ENCODE results near the gene ZMYND15.
A peak's percentile ranks its signal among the peaks of the same experiment; 100 is the strongest.

Gene ZMYND15

GRCh38 chr17:4743898-4744297 is 4.3 kb downstream of the ZMYND15 start:
- DNase-seq, result no peak

GRCh38 chr17:4744999-4745969 is 5.7 kb downstream of the ZMYND15 start:
- no peak for DNase-seq

- peak; percentile 47 for DNase-seq
Observed at GRCh38 chr17:4747847-4748246, 8.2 kb downstream of the ZMYND15 start.

- DNase-seq, result no peak
Observed at GRCh38 chr17:4748686-4749085, 9.1 kb downstream of the ZMYND15 start.

- DNase-seq, result no peak
Observed at GRCh38 chr17:4750606-4751005, 11.0 kb downstream of the ZMYND15 start.

- DNase-seq, result no peak
Observed at GRCh38 chr17:4751932-4752331, 12.3 kb downstream of the ZMYND15 start.

GRCh38 chr17:4753392-4753791 is 13.8 kb downstream of the ZMYND15 start:
- no peak for DNase-seq

GRCh38 chr17:4759776-4760236 is 20.2 kb downstream of the ZMYND15 start:
- no peak for DNase-seq

- DNase-seq, result no peak
Observed at GRCh38 chr17:4764595-4764994, 25.0 kb downstream of the ZMYND15 start.

GRCh38 chr17:4766201-4766600 is 26.6 kb downstream of the ZMYND15 start:
- no peak for DNase-seq

GRCh38 chr17:4766723-4767122 is 27.1 kb downstream of the ZMYND15 start:
- no peak for DNase-seq

- DNase-seq, result no peak
Observed at GRCh38 chr17:4768298-4768697, 28.7 kb downstream of the ZMYND15 start.

- DNase-seq, result no peak
Observed at GRCh38 chr17:4769628-4770027, 30.0 kb downstream of the ZMYND15 start.

GRCh38 chr17:4771519-4772234 is 32.0 kb downstream of the ZMYND15 start, which contains the start of gene TM4SF5:
Gene TM4SF5 (plus strand): TSS chr17:4771886. CDS start chr17:4771923, 37 bp downstream.
- DNase-seq, result no peak

- DNase-seq, result no peak
Observed at GRCh38 chr17:4772235-4772613, 32.6 kb downstream of the ZMYND15 start.

GRCh38 chr17:4777969-4778760 is 38.5 kb downstream of the ZMYND15 start:
- DNase-seq, result no peak

- DNase-seq, result no peak
Observed at GRCh38 chr17:4780325-4780955, 40.8 kb downstream of the ZMYND15 start.

- DNase-seq, result no peak
Observed at GRCh38 chr17:4782652-4783051, 43.0 kb downstream of the ZMYND15 start.

GRCh38 chr17:4785311-4786105 is 45.9 kb downstream of the ZMYND15 start:
- no peak for DNase-seq

- DNase-seq, result no peak
Observed at GRCh38 chr17:4786106-4786511, 46.5 kb downstream of the ZMYND15 start, which contains the start of gene VMO1. Gene VMO1 (minus strand): TSS chr17:4786364. CDS start chr17:4786352, 12 bp downstream.

GRCh38 chr17:4786516-4786915 is 46.9 kb downstream of the ZMYND15 start:
- DNase-seq, result no peak
